Measurements from ENCODE around the gene THBD. TPM values are rescaled to one million over a fixed set of nuclear protein-coding genes. Genes with fewer than 3 reads are reported as not detected.

The THBD gene
- total RNA-seq, 4 donors from 2014 or later = 54.9 to 93.4 (median 75.1) TPM

DNA sequence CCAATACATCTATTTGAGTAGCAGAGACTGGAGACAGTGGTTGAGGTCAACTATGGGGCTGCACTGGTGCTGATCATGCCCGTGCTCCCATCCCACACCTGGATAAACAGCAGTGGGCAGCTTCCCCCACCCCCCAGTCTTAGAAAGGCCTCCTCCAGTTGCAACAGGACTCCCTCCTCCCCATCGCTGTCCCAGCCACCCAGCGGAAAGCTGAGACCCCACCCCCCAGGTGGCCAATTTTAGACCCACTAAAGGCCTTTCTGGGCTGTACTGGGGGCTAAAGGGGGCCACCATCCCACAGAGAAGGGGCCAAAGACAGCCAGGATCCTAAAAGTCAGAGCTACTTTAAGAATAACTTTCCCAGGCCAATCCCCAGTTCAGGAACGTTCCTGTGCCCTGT lies 15.6 kb downstream of the THBD start:
- TF ChIP-seq POLR2A (IDR thresholded peaks at IDR 0.05) = no peak
- TF ChIP-seq, protein P1, sequence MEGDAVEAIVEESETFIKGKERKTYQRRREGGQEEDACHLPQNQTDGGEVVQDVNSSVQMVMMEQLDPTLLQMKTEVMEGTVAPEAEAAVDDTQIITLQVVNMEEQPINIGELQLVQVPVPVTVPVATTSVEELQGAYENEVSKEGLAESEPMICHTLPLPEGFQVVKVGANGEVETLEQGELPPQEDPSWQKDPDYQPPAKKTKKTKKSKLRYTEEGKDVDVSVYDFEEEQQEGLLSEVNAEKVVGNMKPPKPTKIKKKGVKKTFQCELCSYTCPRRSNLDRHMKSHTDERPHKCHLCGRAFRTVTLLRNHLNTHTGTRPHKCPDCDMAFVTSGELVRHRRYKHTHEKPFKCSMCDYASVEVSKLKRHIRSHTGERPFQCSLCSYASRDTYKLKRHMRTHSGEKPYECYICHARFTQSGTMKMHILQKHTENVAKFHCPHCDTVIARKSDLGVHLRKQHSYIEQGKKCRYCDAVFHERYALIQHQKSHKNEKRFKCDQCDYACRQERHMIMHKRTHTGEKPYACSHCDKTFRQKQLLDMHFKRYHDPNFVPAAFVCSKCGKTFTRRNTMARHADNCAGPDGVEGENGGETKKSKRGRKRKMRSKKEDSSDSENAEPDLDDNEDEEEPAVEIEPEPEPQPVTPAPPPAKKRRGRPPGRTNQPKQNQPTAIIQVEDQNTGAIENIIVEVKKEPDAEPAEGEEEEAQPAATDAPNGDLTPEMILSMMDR (IDR thresholded peaks at IDR 0.05) = no peak
- Histone ChIP-seq H3K27me3 (peaks cover 0 to 71% (median 10%) of the 10 kb centered on the region in 4 donors), H3K36me3 (no peaks in the 10 kb centered on the region), H3K4me3 (no peak overlapping the region), H3K9me3 (no peaks in the 10 kb centered on the region), H3K4me1 (peaks cover 0 to 10% (median 0%) of the 10 kb centered on the region in 3 donors), H3K27ac (no peak overlapping the region)
- DNase-seq = no peak
- WGBS, 2 donors = 50 to 100% methylated on average over 1 of the region's 4 CpGs
- intact Hi-C loops (cut with DNase I) = loop anchor here (10.0 kb wide), 1 partner anchor 311 kb away; no protein-coding TSS in a partner anchor

DNA sequence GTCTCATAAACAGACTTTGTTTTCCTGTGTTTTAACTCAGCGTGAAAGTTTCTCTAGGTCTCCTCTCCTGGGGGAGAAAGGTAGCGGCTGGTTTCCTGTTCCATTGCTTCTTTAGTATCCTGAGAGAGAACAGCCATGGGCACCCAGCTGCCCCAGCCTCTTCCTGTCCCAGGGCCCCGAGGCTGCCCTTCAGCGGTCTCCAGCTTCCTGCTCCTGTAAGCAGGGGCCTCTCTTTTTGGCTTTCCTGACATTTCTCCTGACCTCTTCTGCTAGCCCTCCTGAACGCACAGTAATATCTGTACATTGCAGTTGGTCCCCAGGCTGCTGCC lies 16.8 kb downstream of the THBD start:
- no peak for DNase-seq
- H3K4me3 ChIP-seq = no peak overlapping the region
- no peak overlapping the region for H3K27ac ChIP-seq
- no peaks in the 10 kb centered on the region for H3K36me3 ChIP-seq
- peaks cover 0 to 59% (median 10%) of the 10 kb centered on the region in 4 donors for H3K27me3 ChIP-seq
- H3K9me3 ChIP-seq = no peaks in the 10 kb centered on the region
- 55 to 70% methylated on average over 3 to 4 of the region's 5 CpGs for WGBS, 2 donors
- intact Hi-C loops (cut with DNase I) = loop anchor here (10.0 kb wide), 1 partner anchor 312 kb away; no protein-coding TSS in a partner anchor
- H3K4me1 ChIP-seq = peaks cover 0 to 13% (median 0%) of the 10 kb centered on the region in 3 donors
- TF ChIP-seq POLR2A (IDR thresholded peaks at IDR 0.05) = no peak
- TF ChIP-seq, protein P1 (IDR thresholded peaks at IDR 0.05) = no peak

DNA sequence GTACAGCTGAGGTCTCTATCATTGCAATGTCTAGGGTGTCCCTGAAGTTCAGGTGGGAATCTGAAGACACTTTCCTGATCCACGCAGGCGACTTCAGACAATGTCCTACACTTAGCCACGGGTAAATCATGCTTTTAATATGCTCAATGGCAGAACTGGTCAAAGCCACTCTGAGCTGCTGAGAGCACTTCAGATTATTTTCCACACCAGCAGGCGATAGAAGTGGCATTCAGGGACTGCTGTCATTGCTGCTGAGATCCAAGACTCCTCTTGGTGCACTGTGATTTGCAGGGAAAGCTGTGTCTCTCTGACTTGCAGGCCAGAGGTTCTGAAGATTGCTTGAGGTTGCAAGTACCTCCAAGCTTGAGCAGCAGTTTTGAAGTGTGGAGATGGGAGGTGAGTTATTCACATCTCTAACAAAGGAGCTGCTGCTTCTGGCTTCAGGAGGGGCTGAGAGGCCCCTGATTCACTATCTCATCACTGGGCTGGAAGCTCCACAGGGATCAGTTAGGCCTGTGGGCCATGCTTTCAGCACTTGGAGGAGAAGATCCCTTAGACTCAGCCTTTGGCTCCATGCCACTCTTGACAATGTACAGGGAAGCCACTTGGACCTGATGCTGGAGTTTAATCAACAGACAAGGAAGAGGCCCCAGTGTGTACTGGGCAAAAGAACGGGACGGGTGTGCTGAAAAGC lies 17.3 kb downstream of the THBD start:
- Histone ChIP-seq H3K4me1 (peaks cover 0 to 13% (median 0%) of the 10 kb centered on the region in 3 donors), H3K36me3 (no peaks in the 10 kb centered on the region), H3K27me3 (peaks cover 0 to 57% (median 10%) of the 10 kb centered on the region in 4 donors), H3K27ac (no peak overlapping the region), H3K9me3 (no peaks in the 10 kb centered on the region), H3K4me3 (no peak overlapping the region)
- TF ChIP-seq, protein P1 (IDR thresholded peaks at IDR 0.05) = no peak
- TF ChIP-seq POLR2A (IDR thresholded peaks at IDR 0.05) = no peak
- DNase-seq = no peak
- intact Hi-C loops (cut with DNase I) = loop anchor here (10.0 kb wide), 1 partner anchor 313 kb away; no protein-coding TSS in a partner anchor
- 68 to 81% methylated on average over 4 to 6 of the region's 6 CpGs for WGBS, 2 donors

DNA sequence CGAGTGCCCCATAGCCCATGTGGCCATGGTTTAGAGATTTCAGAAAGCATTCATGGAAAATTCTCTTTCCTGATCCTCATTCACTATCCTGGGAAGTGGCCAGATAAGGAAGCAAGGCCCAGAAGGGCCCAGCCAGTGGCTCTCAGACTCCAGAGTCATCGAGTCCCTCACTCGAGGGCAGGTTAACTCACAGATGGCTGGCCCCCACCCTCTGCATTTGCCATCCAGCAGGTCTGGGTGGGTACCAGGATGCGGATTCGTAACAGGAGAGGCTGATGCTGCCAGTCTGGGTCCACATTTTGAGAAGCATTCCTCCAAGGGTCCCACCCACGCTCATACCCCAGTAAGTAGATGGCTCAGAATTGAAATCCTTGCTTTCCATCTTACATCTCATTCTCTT lies 18.1 kb downstream of the THBD start:
- no peaks in the 10 kb centered on the region for H3K9me3 ChIP-seq
- H3K4me3 ChIP-seq = no peak overlapping the region
- no peak overlapping the region for H3K27ac ChIP-seq
- no peaks in the 10 kb centered on the region for H3K36me3 ChIP-seq
- intact Hi-C loops (cut with DNase I) = loop anchor here (10.0 kb wide), 1 partner anchor 313 kb away; no protein-coding TSS in a partner anchor
- DNase-seq = no peak
- WGBS, 2 donors = 83 to 89% methylated on average over 4 to 6 of the region's 6 CpGs
- TF ChIP-seq, protein P1 (IDR thresholded peaks at IDR 0.05) = no peak
- no peak for TF ChIP-seq POLR2A (IDR thresholded peaks at IDR 0.05)
- peaks cover 0 to 13% (median 0%) of the 10 kb centered on the region in 3 donors for H3K4me1 ChIP-seq
- peaks cover 0 to 58% (median 8%) of the 10 kb centered on the region in 4 donors for H3K27me3 ChIP-seq

DNA sequence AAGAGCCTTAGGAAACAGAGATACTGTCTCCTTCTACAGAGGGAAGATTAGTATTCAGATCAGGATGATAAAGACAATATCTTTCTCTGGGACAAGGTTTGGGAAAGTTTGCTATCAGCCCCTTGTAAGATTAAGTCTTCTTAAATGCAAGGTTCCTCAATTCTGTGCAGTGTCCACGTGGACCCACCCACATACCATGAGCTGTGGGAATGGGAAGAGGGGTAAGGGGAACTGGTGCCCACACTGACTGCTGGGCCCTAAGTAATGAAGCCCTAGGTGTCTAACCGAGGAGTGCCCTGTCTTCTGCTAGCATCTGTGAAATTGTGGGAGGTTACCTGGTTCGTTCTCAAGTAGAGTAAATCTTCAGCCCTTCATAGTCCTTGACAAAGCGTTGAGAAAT lies 20.1 kb downstream of the THBD start:
- WGBS, 2 donors = 21 to 49% methylated on average over 4 of the region's 4 CpGs
- no peak for DNase-seq
- intact Hi-C loops (cut with DNase I) = no loop called here
- H3K9me3 ChIP-seq = no peaks in the 10 kb centered on the region
- TF ChIP-seq POLR2A (IDR thresholded peaks at IDR 0.05) = no peak
- no peak overlapping the region for H3K27ac ChIP-seq
- H3K4me1 ChIP-seq = peaks cover 0 to 4% (median 0%) of the 10 kb centered on the region in 3 donors
- peaks cover 0 to 38% (median 0%) of the 10 kb centered on the region in 4 donors for H3K27me3 ChIP-seq
- H3K4me3 ChIP-seq = no peak overlapping the region
- H3K36me3 ChIP-seq = no peaks in the 10 kb centered on the region
